GM12875 (cell line): ENCODE measurements around the gene NOS2.

Experiments used
- H3K4me3 ChIP-seq: one replicate; pipeline ENCODE4 v1.5.1; 2011; ENCODE audit warnings: low read depth, low read length, control low read depth
- TF ChIP-seq, protein P1 (sequence below): IDR thresholded peaks from 2 replicates; pipeline ENCODE4 v1.5.1; 2011; ENCODE audit warnings: low read depth, mild to moderate bottlenecking, control low read depth, inconsistent platforms, low read length, moderate library complexity, borderline replicate concordance; ENCODE audit not compliant: insufficient read depth

Gene NOS2

DNA sequence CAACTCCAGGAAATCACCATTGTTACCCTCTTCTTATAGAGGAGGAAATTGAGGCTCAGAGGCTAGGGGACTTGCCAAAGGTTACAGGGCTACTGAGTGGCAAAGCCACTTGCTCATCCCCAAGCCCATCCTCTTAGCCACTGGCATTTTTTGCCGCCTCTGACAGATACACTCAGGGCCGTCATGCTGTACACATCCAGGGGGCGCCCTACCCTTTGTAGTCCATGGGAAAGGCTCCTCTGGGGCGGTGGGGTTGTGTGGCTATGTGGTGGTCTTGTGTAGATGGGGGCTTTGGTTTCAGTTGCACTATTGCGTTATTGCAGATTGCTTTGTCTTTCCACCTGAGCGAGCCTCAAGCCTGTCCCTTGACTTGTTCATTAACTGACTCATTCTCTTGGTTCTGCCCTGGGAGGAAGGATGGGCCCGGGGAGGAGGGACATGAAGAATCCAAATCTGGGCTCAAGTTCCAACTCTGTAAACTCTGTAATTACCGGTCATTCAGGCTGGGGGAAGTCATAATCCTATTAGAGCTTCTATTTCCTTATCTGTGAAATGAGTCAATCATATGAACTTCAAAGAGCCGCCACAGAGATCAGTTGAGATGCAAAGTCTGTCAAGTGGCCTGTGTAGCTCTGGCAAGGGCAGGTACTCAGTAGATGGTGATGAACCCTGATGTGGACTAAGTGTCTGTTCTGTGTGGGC is 2.8 kb downstream of the NOS2 start:
- TF ChIP-seq, protein P1, sequence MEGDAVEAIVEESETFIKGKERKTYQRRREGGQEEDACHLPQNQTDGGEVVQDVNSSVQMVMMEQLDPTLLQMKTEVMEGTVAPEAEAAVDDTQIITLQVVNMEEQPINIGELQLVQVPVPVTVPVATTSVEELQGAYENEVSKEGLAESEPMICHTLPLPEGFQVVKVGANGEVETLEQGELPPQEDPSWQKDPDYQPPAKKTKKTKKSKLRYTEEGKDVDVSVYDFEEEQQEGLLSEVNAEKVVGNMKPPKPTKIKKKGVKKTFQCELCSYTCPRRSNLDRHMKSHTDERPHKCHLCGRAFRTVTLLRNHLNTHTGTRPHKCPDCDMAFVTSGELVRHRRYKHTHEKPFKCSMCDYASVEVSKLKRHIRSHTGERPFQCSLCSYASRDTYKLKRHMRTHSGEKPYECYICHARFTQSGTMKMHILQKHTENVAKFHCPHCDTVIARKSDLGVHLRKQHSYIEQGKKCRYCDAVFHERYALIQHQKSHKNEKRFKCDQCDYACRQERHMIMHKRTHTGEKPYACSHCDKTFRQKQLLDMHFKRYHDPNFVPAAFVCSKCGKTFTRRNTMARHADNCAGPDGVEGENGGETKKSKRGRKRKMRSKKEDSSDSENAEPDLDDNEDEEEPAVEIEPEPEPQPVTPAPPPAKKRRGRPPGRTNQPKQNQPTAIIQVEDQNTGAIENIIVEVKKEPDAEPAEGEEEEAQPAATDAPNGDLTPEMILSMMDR: no peak
- H3K4me3 ChIP-seq: no peak overlapping the region

DNA sequence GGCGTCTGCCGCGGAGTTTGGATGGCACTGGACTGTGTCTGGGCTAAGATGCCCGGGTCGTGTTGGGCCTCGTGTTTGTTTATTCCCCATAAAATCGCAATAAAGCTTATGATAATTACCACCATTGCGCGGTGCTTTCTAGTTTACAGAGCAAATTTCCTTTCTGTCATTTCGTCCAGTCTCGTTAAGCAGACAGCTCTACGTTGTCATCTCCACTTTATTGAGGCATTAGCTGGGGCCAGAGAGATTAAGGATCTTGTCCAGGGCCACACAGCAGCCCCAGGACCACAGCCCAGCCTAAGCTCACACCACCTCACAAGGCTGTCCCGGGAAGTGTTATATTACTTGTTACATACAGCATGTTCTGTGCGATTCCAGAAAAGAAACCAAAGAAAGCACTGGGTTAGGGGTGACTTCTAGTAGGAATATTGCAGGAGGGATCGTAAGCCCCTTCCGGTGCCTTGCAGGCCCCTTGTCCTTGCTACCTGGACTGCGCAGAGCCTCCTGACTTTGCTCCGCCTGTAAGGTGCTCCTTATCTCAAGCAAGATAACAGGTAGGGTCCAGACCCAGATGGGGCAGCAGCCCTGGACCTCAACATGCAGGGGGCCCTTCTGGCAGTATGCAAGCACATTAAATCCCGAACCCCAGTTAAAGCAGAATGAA is 6.3 kb downstream of the NOS2 start:
- TF ChIP-seq, protein P1: no peak
- no peak overlapping the region for H3K4me3 ChIP-seq

DNA sequence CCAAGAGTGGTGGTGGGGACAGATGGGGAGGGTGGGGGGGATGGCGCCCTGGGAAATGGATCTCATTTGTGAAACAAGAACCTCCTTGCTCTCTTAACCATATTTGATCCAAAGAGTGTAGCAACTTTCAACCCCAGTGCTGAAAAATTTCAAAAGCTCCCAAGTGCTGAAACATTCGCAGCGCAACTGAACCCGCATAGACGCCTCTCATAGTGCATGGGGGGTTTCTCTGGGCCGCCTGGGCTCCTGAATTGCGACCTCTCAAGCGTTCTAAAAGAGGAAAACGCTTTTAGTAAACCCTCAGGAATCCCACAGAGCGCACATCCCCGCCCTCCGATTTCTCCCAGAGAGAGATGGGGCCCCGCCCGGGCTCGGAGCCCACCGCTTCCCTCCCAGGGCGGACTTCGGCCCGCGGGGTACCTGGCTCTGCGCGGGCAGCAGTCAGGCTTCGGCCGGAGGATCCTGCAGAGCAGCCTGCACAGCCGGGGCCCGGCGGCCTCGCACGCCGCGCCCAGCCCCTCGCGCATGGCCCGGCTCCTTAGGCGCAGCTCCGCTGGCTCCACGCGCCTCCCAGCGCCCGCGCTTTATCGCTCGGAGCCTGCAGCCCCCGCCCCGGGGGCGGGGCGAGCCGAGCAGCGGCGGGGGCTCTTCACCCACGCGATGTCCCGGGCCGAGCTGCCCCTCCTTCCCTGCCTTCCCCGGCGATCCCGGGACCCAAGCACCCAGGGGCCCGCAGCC is 7.0 kb downstream of the NOS2 start:
- TF ChIP-seq, protein P1: no peak
- H3K4me3 ChIP-seq: no peak overlapping the region

DNA sequence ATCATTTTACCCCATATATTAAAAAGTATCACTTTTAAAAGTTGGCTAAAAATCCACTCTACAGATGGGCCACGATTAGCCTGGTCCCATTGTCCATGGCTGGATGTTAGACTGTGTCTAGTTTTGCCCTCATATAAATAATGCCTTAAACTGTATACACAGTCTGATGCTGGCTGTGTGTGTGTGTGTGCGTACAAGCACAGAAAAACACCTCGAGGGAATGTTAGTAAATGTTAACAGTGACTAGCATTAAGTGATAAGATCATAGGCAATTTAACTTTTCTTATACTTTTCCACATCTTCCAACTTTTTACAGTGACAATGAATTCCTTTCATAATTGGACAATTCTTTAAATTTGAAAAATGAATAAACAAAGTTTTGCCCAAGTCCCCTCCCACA is 8.2 kb downstream of the NOS2 start:
- TF ChIP-seq, protein P1: no peak
- no peak overlapping the region for H3K4me3 ChIP-seq

DNA sequence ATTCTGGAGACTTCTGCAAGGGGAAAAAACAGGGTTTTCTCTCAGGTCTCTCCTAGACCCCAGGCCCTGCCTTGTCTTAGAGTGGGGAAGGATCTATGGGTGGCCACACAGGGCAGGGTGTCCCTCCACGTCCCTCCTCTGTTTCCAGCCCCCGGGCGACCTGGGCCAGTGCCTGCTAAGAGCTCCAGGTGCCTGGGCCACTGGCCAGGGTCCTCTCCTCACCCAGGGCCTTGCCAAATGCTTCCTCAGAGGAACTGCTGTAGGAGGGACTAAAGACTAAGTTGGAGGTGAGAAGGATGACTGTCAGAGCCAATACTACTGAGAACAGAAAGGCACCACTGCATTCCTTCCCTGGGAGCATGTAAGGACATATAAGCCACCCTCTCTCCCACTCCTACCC is 11.4 kb downstream of the NOS2 start:
- TF ChIP-seq, protein P1: no peak
- H3K4me3 ChIP-seq: no peak overlapping the region

- TF ChIP-seq, protein P1: no peak
- H3K4me3 ChIP-seq: no peak overlapping the region
These were observed 16.6 kb downstream of the NOS2 start for GRCh38 chr17:27783440-27784350.
